Endodermal cell (in vitro differentiated cells): ENCODE data around the gene CFAP74. TPM values are rescaled to one million over a fixed set of nuclear protein-coding genes. Genes with fewer than 3 reads are reported as not detected.
"Not testable (repeated sequence)": the region's sequence is repeated elsewhere in the genome, so short reads cannot be mapped to it uniquely, and the experiment has no call there.

Experiments
- DNase-seq: peaks from one replicate; pipeline ENCODE4 v3.0.0-alpha.2; 2017
- H3K27ac ChIP-seq: 2 replicates; pipeline ENCODE4 v1.5.1; 2013; ENCODE audit warnings: mild to moderate bottlenecking, low read depth, low read length, moderate library complexity
- H3K27me3 ChIP-seq: 2 replicates; pipeline ENCODE4 v1.6.1; 2013; ENCODE audit warnings: mild to moderate bottlenecking, low read length, moderate library complexity; ENCODE audit not compliant: insufficient read depth, control insufficient read depth, poor library complexity, severe bottlenecking
- H3K36me3 ChIP-seq: 2 replicates; pipeline ENCODE4 v1.7.0; 2013; ENCODE audit warnings: mild to moderate bottlenecking, low read length, moderate library complexity; ENCODE audit not compliant: control insufficient read depth, insufficient read depth
- H3K4me1 ChIP-seq: one replicate; pipeline ENCODE4 v1.7.0; 2013; ENCODE audit warnings: low read length; ENCODE audit not compliant: control insufficient read depth, insufficient read depth
- H3K4me3 ChIP-seq: 2 replicates; pipeline ENCODE4 v1.5.1; 2013; ENCODE audit warnings: mild to moderate bottlenecking, low read length, moderate library complexity
- H3K9ac ChIP-seq: 2 replicates; pipeline ENCODE4 v1.6.1; 2013; ENCODE audit warnings: mild to moderate bottlenecking, low read length, moderate library complexity; ENCODE audit not compliant: poor library complexity, severe bottlenecking; ENCODE audit errors: extremely low read depth
- H3K9me3 ChIP-seq: 2 replicates; pipeline ENCODE4 v1.6.1; 2013; ENCODE audit warnings: mild to moderate bottlenecking, low read length, moderate library complexity; ENCODE audit not compliant: control insufficient read depth
- H3K27ac Mint-ChIP-seq: 2 replicates; pipeline ENCODE4 v1.8.0; 2020; ENCODE audit warnings: mixed read lengths
- H3K27me3 Mint-ChIP-seq: 2 replicates; pipeline ENCODE4 v1.8.0; 2021; ENCODE audit warnings: mild to moderate bottlenecking, mixed read lengths; ENCODE audit not compliant: insufficient read depth
- H3K36me3 Mint-ChIP-seq: 2 replicates; pipeline ENCODE4 v1.8.0; 2020; ENCODE audit warnings: low read depth, mixed read lengths
- H3K4me1 Mint-ChIP-seq: 2 replicates; pipeline ENCODE4 v1.8.0; 2020; ENCODE audit warnings: mixed read lengths
- H3K4me3 Mint-ChIP-seq: 2 replicates; pipeline ENCODE4 v1.8.0; 2020; ENCODE audit warnings: mild to moderate bottlenecking, moderate library complexity, mixed read lengths
- H3K9me3 Mint-ChIP-seq: 2 replicates; pipeline ENCODE4 v1.8.0; 2020; ENCODE audit warnings: mild to moderate bottlenecking, mixed read lengths
- WGBS, 2 experiments: methylation state at CpG; one replicate each; pipeline versions ENCODE4 v1.1.5 to v1.1.7; 2013; ENCODE audit warnings: missing lambda C conversion rate in 2 of 2, mixed read lengths in 1 of 2; ENCODE audit not compliant: insufficient coverage in 1 of 2, insufficient read length in 1 of 2; 5-methylcytosine and 5-hydroxymethylcytosine counted together
- total RNA-seq, 2 donors: library from RNA; stranded (reverse); fragmentation: NEBNext Ultra II Directional in 1 of 2; extraction: Animal tissue kit (Norgen Biotek cat#: 25700) in 1 of 2; gene quantifications; 2 replicates in 1 of 2; 3 replicates in 1 of 2; pipeline ENCODE4 v1.2.1, GENCODE V29; 2021
- TF ChIP-seq, protein P1 (sequence below): fragments of 200-600 bp; sonication (generic); conservative IDR thresholded peaks from 2 replicates; pipeline ENCODE4 v1.5.0; 2021; ENCODE audit warnings: antibody characterized with exemption, mild to moderate bottlenecking

The CFAP74 gene
- total RNA-seq, 2 donors from 2014 or later, result 0.58 to 0.75 TPM

GRCh38 chr1:1982379-1983232, 21.0 kb downstream of the CFAP74 start:
- no peaks in the 10 kb centered on the region for H3K9me3 ChIP-seq
- Mint-ChIP-seq H3K27ac (no peak overlapping the region), H3K4me1 (no peaks in the 10 kb centered on the region), H3K36me3 (no peaks in the 10 kb centered on the region), H3K4me3 (no peak overlapping the region), H3K9me3 (peaks cover 10% of the 10 kb centered on the region), H3K27me3 (no peaks in the 10 kb centered on the region)
- no peaks in the 10 kb centered on the region for H3K27me3 ChIP-seq
- TF ChIP-seq, protein P1, sequence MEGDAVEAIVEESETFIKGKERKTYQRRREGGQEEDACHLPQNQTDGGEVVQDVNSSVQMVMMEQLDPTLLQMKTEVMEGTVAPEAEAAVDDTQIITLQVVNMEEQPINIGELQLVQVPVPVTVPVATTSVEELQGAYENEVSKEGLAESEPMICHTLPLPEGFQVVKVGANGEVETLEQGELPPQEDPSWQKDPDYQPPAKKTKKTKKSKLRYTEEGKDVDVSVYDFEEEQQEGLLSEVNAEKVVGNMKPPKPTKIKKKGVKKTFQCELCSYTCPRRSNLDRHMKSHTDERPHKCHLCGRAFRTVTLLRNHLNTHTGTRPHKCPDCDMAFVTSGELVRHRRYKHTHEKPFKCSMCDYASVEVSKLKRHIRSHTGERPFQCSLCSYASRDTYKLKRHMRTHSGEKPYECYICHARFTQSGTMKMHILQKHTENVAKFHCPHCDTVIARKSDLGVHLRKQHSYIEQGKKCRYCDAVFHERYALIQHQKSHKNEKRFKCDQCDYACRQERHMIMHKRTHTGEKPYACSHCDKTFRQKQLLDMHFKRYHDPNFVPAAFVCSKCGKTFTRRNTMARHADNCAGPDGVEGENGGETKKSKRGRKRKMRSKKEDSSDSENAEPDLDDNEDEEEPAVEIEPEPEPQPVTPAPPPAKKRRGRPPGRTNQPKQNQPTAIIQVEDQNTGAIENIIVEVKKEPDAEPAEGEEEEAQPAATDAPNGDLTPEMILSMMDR, result no peak
- no peaks in the 10 kb centered on the region for H3K4me1 ChIP-seq
- H3K9ac ChIP-seq, result no peak overlapping the region
- no peaks in the 10 kb centered on the region for H3K36me3 ChIP-seq
- WGBS, 2 experiments, result 93% methylated on average over 25 to 36 of the region's 36 CpGs
- H3K4me3 ChIP-seq, result no peak overlapping the region
- H3K27ac ChIP-seq, result no peak overlapping the region
- DNase-seq, result peak; percentile 37

DNA sequence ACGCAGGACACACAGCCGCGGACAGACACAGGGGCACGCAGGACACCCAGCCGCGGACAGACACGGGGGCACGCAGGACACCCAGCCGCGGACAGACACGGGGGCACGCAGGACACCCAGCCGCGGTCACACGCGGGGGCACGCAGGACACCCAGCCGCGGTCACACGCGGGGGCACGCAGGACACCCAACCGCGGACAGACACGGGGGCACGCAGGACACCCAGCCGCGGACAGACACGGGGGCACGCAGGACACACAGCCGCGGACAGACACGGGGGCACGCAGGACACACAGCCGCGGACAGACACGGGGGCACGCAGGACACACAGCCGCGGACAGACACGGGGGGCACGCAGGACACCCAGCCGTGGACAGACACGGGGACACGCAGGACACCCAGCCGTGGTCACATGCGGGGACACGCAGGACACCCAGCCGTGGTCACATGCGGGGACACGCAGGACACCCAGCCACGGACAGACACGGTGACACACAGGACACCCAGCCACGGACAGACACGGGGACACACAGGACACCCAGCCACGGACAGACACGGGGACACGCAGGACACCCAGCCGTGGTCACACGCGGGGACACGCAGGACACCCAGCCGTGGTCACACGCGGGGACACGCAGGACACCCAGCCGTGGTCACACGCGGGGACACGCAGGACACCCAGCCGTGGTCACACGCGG, 21.8 kb downstream of the CFAP74 start:
- H3K4me3 ChIP-seq, H3K36me3 ChIP-seq, H3K4me3 Mint-ChIP-seq, H3K27ac ChIP-seq, H3K27me3 Mint-ChIP-seq, H3K9ac ChIP-seq, H3K9me3 ChIP-seq, H3K9me3 Mint-ChIP-seq, H3K27me3 ChIP-seq, H3K27ac Mint-ChIP-seq, H3K36me3 Mint-ChIP-seq, H3K4me1 ChIP-seq, H3K4me1 Mint-ChIP-seq, DNase-seq: not testable (repeated sequence)
- 88 to 89% methylated on average over 22 to 68 of the region's 73 CpGs for WGBS, 2 experiments

DNA sequence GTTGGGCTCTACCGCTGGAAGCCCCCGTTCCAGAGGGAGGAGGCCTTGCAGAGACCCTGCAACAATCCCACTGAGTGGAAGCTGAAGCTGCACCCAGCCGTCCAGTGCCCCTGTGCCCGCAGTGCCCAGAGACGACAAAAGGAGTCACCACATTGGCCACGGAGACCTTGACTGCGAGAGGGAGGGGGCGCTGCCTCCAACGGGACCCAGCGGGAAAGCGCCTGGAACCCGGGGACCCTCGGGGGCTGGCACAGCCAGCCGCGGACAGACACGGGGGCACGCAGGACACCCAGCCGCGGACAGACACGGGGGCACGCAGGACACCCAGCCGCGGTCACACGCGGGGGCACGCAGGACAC, 22.5 kb downstream of the CFAP74 start:
- Mint-ChIP-seq H3K27ac (no peak overlapping the region), H3K36me3 (no peaks in the 10 kb centered on the region), H3K4me1 (no peaks in the 10 kb centered on the region), H3K27me3 (no peaks in the 10 kb centered on the region), H3K9me3 (peaks cover 12% of the 10 kb centered on the region), H3K4me3 (no peak overlapping the region)
- DNase-seq, result no peak
- H3K27ac ChIP-seq, result no peak overlapping the region
- no peak overlapping the region for H3K4me3 ChIP-seq
- H3K9me3 ChIP-seq, result no peaks in the 10 kb centered on the region
- no peaks in the 10 kb centered on the region for H3K27me3 ChIP-seq
- no peaks in the 10 kb centered on the region for H3K4me1 ChIP-seq
- H3K36me3 ChIP-seq, result no peaks in the 10 kb centered on the region
- no peak overlapping the region for H3K9ac ChIP-seq
- WGBS, 2 experiments, result 88 to 94% methylated on average over 26 of the region's 26 CpGs
- TF ChIP-seq, protein P1, result no peak
